H9 (cell line): ENCODE data around the gene SMIM21. TPM values are rescaled to one million over a fixed set of nuclear protein-coding genes. Genes with fewer than 3 reads are reported as not detected.

Source experiments
- DNase-seq: peaks from one replicate; pipeline ENCODE4 v3.0.0-alpha.2; 2017
- H2AFZ ChIP-seq: one replicate; pipeline ENCODE4 v1.6.1; 2013; ENCODE audit warnings: mild to moderate bottlenecking, low read length, control low read depth, moderate library complexity
- H2AK5ac ChIP-seq: 2 replicates; pipeline ENCODE4 v1.6.1; 2013; ENCODE audit warnings: low read length, control low read depth, mixed read lengths; ENCODE audit not compliant: insufficient read length
- H2BK120ac ChIP-seq: one replicate; pipeline ENCODE4 v1.6.1; 2013; ENCODE audit warnings: low read depth, mild to moderate bottlenecking, low read length, control low read depth, inconsistent platforms; ENCODE audit not compliant: poor library complexity, severe bottlenecking
- H2BK12ac ChIP-seq: 2 replicates; pipeline ENCODE4 v1.6.1; 2013; ENCODE audit warnings: low read length, control low read depth, mixed read lengths, low read depth; ENCODE audit not compliant: insufficient read length
- H2BK15ac ChIP-seq: 2 replicates; pipeline ENCODE4 v1.6.1; 2013; ENCODE audit warnings: low read depth, low read length, control low read depth
- H2BK20ac ChIP-seq: one replicate; pipeline ENCODE4 v1.6.1; 2013; ENCODE audit warnings: low read depth, mild to moderate bottlenecking, low read length, control low read depth, inconsistent platforms; ENCODE audit not compliant: poor library complexity, severe bottlenecking
- H2BK5ac ChIP-seq: 2 replicates; pipeline ENCODE4 v1.6.1; 2013; ENCODE audit warnings: low read length, control low read depth, mixed read lengths; ENCODE audit not compliant: insufficient read length
- H3K14ac ChIP-seq: 2 replicates; pipeline ENCODE4 v1.6.1; 2013; ENCODE audit warnings: low read length, control low read depth; ENCODE audit not compliant: insufficient read depth
- H3K18ac ChIP-seq: 2 replicates; pipeline ENCODE4 v1.6.1; 2013; ENCODE audit warnings: low read depth, mild to moderate bottlenecking, mixed read lengths, low read length, control low read depth; ENCODE audit not compliant: insufficient read length
- H3K23ac ChIP-seq: 2 replicates; pipeline ENCODE4 v1.6.1; 2013; ENCODE audit warnings: low read length, control low read depth, mixed read lengths, low read depth; ENCODE audit not compliant: insufficient read length
- H3K23me2 ChIP-seq: 2 replicates; pipeline ENCODE4 v1.6.1; 2013; ENCODE audit warnings: low read depth, mild to moderate bottlenecking, mixed read lengths, low read length, control low read depth; ENCODE audit not compliant: insufficient read length, poor library complexity, severe bottlenecking
- H3K27ac ChIP-seq: 2 replicates; pipeline ENCODE4 v1.5.1; 2013; ENCODE audit warnings: low read length, control low read depth, mixed read lengths, low read depth; ENCODE audit not compliant: insufficient read length
- H3K27me3 ChIP-seq: 2 replicates; pipeline ENCODE4 v1.6.1; 2013; ENCODE audit warnings: low read length, control low read depth, inconsistent platforms; ENCODE audit not compliant: insufficient read depth
- H3K4ac ChIP-seq: 2 replicates; pipeline ENCODE4 v1.6.1; 2013; ENCODE audit warnings: low read depth, mild to moderate bottlenecking, control low read depth, inconsistent platforms, low read length, moderate library complexity
- H3K4me1 ChIP-seq: 2 replicates; pipeline ENCODE4 v1.6.1; 2013; ENCODE audit warnings: low read length, control low read depth, inconsistent platforms; ENCODE audit not compliant: insufficient read depth
- H3K4me2 ChIP-seq: 2 replicates; pipeline ENCODE4 v1.6.1; 2013; ENCODE audit warnings: low read length, control low read depth, mixed read lengths; ENCODE audit not compliant: insufficient read length, insufficient read depth
- H3K56ac ChIP-seq: 2 replicates; pipeline ENCODE4 v1.6.1; 2013; ENCODE audit warnings: low read depth, mild to moderate bottlenecking, mixed read lengths, low read length, control low read depth; ENCODE audit not compliant: insufficient read length
- H3K79me1 ChIP-seq: 2 replicates; pipeline ENCODE4 v1.6.1; 2013; ENCODE audit warnings: low read depth, mild to moderate bottlenecking, moderate library complexity, low read length, control low read depth, inconsistent platforms; ENCODE audit not compliant: insufficient read depth, poor library complexity, severe bottlenecking
- H3K79me2 ChIP-seq: 2 replicates; pipeline ENCODE4 v1.6.1; 2013; ENCODE audit warnings: low read length, control low read depth, inconsistent platforms; ENCODE audit not compliant: insufficient read depth
- H3K9ac ChIP-seq: 2 replicates; pipeline ENCODE4 v1.6.1; 2013; ENCODE audit warnings: low read length, control low read depth, mixed read lengths; ENCODE audit not compliant: insufficient read length; ENCODE audit errors: extremely low read depth
- H3K9me3 ChIP-seq: one replicate; pipeline ENCODE4 v1.6.1; 2013; ENCODE audit warnings: low read depth, low read length, inconsistent platforms; ENCODE audit not compliant: control insufficient read depth
- H3T11ph ChIP-seq: one replicate; pipeline ENCODE4 v1.6.1; 2013; ENCODE audit warnings: mild to moderate bottlenecking, low read length, control low read depth, inconsistent platforms
- H4K20me1 ChIP-seq: one replicate; pipeline ENCODE4 v1.6.1; 2013; ENCODE audit not compliant: control insufficient read depth, insufficient read length, insufficient read depth
- H4K5ac ChIP-seq: 2 replicates; pipeline ENCODE4 v1.6.1; 2013; ENCODE audit warnings: low read depth, mild to moderate bottlenecking, mixed read lengths, low read length, control low read depth; ENCODE audit not compliant: insufficient read length
- H4K8ac ChIP-seq: replicated peaks from 2 replicates; pipeline ENCODE4 v1.6.1; 2013; ENCODE audit warnings: low read length, control low read depth, mixed read lengths, low read depth; ENCODE audit not compliant: insufficient read length
- H4K91ac ChIP-seq: 2 replicates; pipeline ENCODE4 v1.6.1; 2013; ENCODE audit warnings: low read depth, mild to moderate bottlenecking, moderate library complexity, mixed read lengths, low read length, control low read depth; ENCODE audit not compliant: insufficient read length
- H3K27ac Mint-ChIP-seq, 3 experiments: 2 replicates in 2 of 3; 3 replicates in 1 of 3; pipeline ENCODE4 v1.8.0; 2020 to 2021; ENCODE audit warnings: mixed read lengths in 3 of 3, mild to moderate bottlenecking in 1 of 3, moderate library complexity in 1 of 3
- H3K27me3 Mint-ChIP-seq: 2 replicates; pipeline ENCODE4 v1.8.0; 2021; ENCODE audit warnings: low read depth, mild to moderate bottlenecking, moderate library complexity, mixed read lengths
- H3K36me3 Mint-ChIP-seq, 3 experiments: 2 replicates in 2 of 3; 3 replicates in 1 of 3; pipeline ENCODE4 v1.8.0; 2020 to 2021; ENCODE audit warnings: low read depth in 3 of 3, mixed read lengths in 3 of 3; ENCODE audit not compliant: insufficient read depth in 1 of 3
- H3K4me1 Mint-ChIP-seq, 2 experiments: 2 replicates each; pipeline ENCODE4 v1.8.0; 2020; ENCODE audit warnings: mixed read lengths in 2 of 2
- H3K4me3 Mint-ChIP-seq, 2 experiments: 2 replicates in 1 of 2; 3 replicates in 1 of 2; pipeline ENCODE4 v1.8.0; 2020 to 2021; ENCODE audit warnings: mild to moderate bottlenecking in 2 of 2, mixed read lengths in 2 of 2, moderate library complexity in 1 of 2
- H3K9me3 Mint-ChIP-seq, 2 experiments: 2 replicates in 1 of 2; 3 replicates in 1 of 2; pipeline ENCODE4 v1.8.0; 2020; ENCODE audit warnings: mild to moderate bottlenecking in 2 of 2, mixed read lengths in 2 of 2, moderate library complexity in 1 of 2
- CTCF ChIP-seq: fragments of 200-600 bp; sonication (generic); conservative IDR thresholded peaks from 3 replicates; pipeline ENCODE4 v1.8.0; 2021; ENCODE audit warnings: antibody characterized with exemption, mild to moderate bottlenecking
- WGBS: extraction: QIAGEN DNeasy Blood & Tissue Kit; methylation state at CpG from one replicate; pipeline ENCODE4 v1.1.7; 2013; ENCODE audit warnings: missing lambda C conversion rate, low lambda C conversion rate, mixed read lengths; ENCODE audit not compliant: insufficient read length; ENCODE audit errors: extremely low coverage; 5-methylcytosine and 5-hydroxymethylcytosine counted together
- total RNA-seq: library from RNA; stranded (reverse); gene quantifications from 2 replicates; pipeline ENCODE4 v1.2.1, GENCODE V29; 2021

Gene SMIM21
- total RNA-seq, 1 experiment from 2014 or later: not detected

- Histone ChIP-seq H2AK5ac (no peak overlapping the region), H4K8ac (no peak overlapping the region), H3K79me2 (no peaks in the 10 kb centered on the region), H3K9ac (no peak overlapping the region), H2BK15ac (no peak overlapping the region), H3K27me3 (no peaks in the 10 kb centered on the region), H3T11ph (no peak overlapping the region), H2BK5ac (no peak overlapping the region), H3K79me1 (no peaks in the 10 kb centered on the region), H3K27ac (no peak overlapping the region), H2BK120ac (no peak overlapping the region), H3K14ac (no peak overlapping the region), H4K5ac (no peak overlapping the region), H3K23me2 (no peaks in the 10 kb centered on the region), H2BK20ac (no peak overlapping the region), H4K91ac (no peak overlapping the region), H3K4ac (no peak overlapping the region), H3K23ac (no peak overlapping the region), H2AFZ (no peak overlapping the region), H3K56ac (no peak overlapping the region), H3K18ac (no peak overlapping the region), H3K4me2 (no peak overlapping the region), H4K20me1 (no peaks in the 10 kb centered on the region), H2BK12ac (no peak overlapping the region), H3K9me3 (no peaks in the 10 kb centered on the region), H3K4me1 (no peaks in the 10 kb centered on the region)
- no peaks in the 10 kb centered on the region for H3K36me3 Mint-ChIP-seq
- no peak overlapping the region for H3K4me3 Mint-ChIP-seq
- no CpG with 5 or more reads among the region's 2 CpGs for WGBS
- H3K27me3 Mint-ChIP-seq: no peaks in the 10 kb centered on the region
- peaks cover 7 to 14% of the 10 kb centered on the region in 2 experiments for H3K4me1 Mint-ChIP-seq
- no peaks in the 10 kb centered on the region for H3K9me3 Mint-ChIP-seq
- no peak overlapping the region for H3K27ac Mint-ChIP-seq
- no peak for TF ChIP-seq CTCF
- no peak for DNase-seq
These were observed 46.8 kb upstream of the SMIM21 start for GRCh38 chr18:75474332-75474731.
